B cell (primary cell): ENCODE results near the gene GPHN.

Source experiments
- CTCF ChIP-seq: fragments of 200-600 bp; IDR thresholded peaks from one replicate; pipeline ENCODE4 v1.8.0; 2022; ENCODE audit warnings: antibody characterized with exemption, mild to moderate bottlenecking
- EZH2 ChIP-seq: IDR thresholded peaks from 2 replicates; pipeline ENCODE4 v1.6.1; 2012; ENCODE audit warnings: borderline replicate concordance, low read depth, mild to moderate bottlenecking, moderate library complexity, low read length; ENCODE audit not compliant: insufficient read depth, poor library complexity, severe bottlenecking

DNA sequence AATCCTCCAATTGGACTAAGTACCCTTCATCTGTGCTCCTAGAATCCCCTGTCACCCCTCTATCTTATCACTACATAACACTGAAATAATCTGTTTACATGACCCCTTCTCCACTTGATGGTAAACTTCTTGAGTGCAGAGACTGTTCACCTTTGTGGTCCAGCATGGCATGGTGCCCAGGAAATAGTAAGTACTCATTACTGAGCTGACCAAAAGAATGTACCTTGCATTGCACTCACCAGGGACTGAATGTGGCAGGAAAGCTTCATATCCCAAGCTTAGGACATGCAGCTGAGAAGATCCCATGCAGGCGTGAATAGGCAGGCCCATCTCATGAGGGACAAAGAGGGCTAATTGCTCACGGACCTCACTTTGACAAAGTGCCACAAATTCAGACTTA lies 679.9 kb downstream of the GPHN start:
- TF ChIP-seq CTCF, result no peak
- no peak for TF ChIP-seq EZH2
